Measurements from ENCODE around the gene GAS2L1.

The GAS2L1 gene

DNA sequence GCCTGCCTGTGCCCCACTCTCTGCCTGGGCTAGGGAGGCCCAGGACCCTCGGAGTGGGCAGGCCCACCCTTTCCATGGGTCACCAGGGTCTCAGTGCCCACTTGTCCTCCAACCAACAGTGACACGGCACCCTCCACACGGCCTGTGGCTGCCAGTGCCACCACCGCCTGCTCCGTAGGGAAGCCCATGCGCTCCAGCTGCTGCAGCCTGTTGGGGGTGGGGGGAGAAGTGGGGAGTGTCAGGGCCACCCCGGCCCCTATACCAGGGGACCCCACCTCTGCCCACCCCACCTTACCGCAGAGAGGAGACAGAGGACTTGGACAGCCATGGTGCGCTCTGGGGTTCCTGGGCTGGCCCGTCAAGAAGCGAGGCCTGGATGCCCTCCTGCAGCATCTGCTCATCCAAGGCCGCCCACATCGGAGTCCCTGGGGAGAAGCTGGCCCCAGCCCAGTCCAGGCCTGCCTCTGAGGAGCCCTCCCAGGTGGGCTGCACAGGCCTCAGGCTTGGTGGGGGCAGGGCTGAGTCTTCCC, 46.4 kb upstream of the GAS2L1 start:
- no peak for TF ChIP-seq SPI1 (IDR thresholded peaks at IDR 0.05; ENCODE audit: borderline replicate concordance, low read depth)
- TF ChIP-seq, protein P1, sequence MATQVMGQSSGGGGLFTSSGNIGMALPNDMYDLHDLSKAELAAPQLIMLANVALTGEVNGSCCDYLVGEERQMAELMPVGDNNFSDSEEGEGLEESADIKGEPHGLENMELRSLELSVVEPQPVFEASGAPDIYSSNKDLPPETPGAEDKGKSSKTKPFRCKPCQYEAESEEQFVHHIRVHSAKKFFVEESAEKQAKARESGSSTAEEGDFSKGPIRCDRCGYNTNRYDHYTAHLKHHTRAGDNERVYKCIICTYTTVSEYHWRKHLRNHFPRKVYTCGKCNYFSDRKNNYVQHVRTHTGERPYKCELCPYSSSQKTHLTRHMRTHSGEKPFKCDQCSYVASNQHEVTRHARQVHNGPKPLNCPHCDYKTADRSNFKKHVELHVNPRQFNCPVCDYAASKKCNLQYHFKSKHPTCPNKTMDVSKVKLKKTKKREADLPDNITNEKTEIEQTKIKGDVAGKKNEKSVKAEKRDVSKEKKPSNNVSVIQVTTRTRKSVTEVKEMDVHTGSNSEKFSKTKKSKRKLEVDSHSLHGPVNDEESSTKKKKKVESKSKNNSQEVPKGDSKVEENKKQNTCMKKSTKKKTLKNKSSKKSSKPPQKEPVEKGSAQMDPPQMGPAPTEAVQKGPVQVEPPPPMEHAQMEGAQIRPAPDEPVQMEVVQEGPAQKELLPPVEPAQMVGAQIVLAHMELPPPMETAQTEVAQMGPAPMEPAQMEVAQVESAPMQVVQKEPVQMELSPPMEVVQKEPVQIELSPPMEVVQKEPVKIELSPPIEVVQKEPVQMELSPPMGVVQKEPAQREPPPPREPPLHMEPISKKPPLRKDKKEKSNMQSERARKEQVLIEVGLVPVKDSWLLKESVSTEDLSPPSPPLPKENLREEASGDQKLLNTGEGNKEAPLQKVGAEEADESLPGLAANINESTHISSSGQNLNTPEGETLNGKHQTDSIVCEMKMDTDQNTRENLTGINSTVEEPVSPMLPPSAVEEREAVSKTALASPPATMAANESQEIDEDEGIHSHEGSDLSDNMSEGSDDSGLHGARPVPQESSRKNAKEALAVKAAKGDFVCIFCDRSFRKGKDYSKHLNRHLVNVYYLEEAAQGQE (IDR thresholded peaks at IDR 0.05; ENCODE audit: insufficient replicate concordance, low read depth): no peak
- no peak overlapping the region for H3K27ac ChIP-seq (replicated peaks)
- DNase-seq (ENCODE audit: low read depth in 1 of 2, low spot score in 1 of 2): no peak
- H3K27me3 ChIP-seq (ENCODE audit: insufficient read depth, poor library complexity, severe bottlenecking): no peaks in the 10 kb centered on the region
- H3K4me3 ChIP-seq (replicated peaks; ENCODE audit: insufficient read depth, low read length): no peak overlapping the region

DNA sequence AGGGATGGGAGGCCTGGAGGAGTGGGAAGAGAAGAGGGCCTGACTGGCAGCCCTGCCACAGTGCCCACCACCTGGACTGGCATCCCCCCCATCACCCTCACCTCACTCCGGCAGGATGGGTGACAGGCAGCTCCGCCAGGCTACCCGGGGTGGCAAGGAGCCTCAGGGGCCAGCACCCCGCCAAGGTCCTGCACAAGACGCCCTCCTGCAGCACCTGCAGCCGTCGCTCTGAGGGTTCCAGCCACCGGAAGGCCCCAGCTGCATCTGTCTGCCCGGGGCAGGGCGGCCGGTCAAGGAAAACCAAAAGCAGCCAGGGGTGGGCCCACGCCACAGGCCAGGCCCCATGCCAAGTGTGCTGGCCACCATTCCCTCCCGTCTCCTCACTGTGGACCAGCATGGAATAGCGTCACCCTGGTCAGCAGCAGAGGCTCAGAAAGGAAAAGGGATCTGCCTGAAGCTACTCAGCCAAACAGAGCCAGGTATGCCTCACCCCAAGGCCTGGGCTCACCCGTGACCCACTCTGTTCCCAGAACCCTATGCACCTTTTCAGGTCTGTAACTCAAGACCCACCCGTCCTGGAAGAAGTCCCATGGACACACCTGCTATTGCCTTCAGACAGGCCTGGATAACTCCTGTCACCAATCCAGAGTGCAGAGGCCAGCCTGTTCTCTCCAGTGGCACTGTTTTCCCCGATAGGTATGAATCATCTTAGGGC, 45.7 kb upstream of the GAS2L1 start:
- Histone ChIP-seq H3K27me3 (ENCODE audit: insufficient read depth, poor library complexity, severe bottlenecking) (no peaks in the 10 kb centered on the region), H3K4me3 (replicated peaks; ENCODE audit: insufficient read depth, low read length) (no peak overlapping the region), H3K27ac (replicated peaks) (no peak overlapping the region)
- TF ChIP-seq SPI1 (IDR thresholded peaks at IDR 0.05; ENCODE audit: borderline replicate concordance, low read depth) (no peak), GABPA (IDR thresholded peaks at IDR 0.05; ENCODE audit: low read depth) (no peak), POLR2AphosphoS5 (IDR thresholded peaks at IDR 0.05; ENCODE audit: low read depth) (no peak)
- TF ChIP-seq, protein P1 (IDR thresholded peaks at IDR 0.05; ENCODE audit: insufficient replicate concordance, low read depth): no peak
- TF ChIP-seq, protein P2, sequence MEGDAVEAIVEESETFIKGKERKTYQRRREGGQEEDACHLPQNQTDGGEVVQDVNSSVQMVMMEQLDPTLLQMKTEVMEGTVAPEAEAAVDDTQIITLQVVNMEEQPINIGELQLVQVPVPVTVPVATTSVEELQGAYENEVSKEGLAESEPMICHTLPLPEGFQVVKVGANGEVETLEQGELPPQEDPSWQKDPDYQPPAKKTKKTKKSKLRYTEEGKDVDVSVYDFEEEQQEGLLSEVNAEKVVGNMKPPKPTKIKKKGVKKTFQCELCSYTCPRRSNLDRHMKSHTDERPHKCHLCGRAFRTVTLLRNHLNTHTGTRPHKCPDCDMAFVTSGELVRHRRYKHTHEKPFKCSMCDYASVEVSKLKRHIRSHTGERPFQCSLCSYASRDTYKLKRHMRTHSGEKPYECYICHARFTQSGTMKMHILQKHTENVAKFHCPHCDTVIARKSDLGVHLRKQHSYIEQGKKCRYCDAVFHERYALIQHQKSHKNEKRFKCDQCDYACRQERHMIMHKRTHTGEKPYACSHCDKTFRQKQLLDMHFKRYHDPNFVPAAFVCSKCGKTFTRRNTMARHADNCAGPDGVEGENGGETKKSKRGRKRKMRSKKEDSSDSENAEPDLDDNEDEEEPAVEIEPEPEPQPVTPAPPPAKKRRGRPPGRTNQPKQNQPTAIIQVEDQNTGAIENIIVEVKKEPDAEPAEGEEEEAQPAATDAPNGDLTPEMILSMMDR (IDR thresholded peaks at IDR 0.05; ENCODE audit: insufficient read depth, low read length): no peak
- DNase-seq (ENCODE audit: low read depth in 1 of 2, low spot score in 1 of 2): no peak

DNA sequence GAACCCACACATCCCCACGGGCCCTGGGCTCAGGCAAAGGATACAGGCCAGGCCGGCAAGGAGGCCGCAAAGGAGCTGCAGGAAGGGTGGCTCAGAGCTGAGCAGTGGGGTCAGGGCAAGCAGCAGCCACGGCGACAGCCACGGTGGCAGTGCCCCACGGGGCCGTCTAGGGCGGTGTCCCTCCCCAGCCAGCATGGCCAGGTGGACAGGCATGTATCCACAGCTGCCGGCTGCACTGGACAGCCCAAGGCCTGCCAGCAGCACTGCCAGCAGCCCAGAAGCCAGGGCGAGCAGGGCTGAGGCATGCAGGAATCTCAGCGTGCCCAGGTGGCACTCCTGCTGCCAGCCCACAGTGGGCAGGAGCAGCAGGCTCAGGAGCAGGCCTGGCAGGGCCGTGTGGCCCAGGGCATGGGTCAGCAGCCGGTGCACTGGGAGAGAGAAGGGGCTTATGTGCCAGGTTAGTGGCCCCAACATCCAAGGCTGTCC, 42.6 kb upstream of the GAS2L1 start:
- Histone ChIP-seq H3K27me3 (ENCODE audit: insufficient read depth, poor library complexity, severe bottlenecking) (no peaks in the 10 kb centered on the region), H3K4me3 (replicated peaks; ENCODE audit: insufficient read depth, low read length) (no peak overlapping the region), H3K27ac (replicated peaks) (no peak overlapping the region)
- no peak for TF ChIP-seq SPI1 (IDR thresholded peaks at IDR 0.05; ENCODE audit: borderline replicate concordance, low read depth)
- TF ChIP-seq, protein P2 (IDR thresholded peaks at IDR 0.05; ENCODE audit: insufficient read depth, low read length): no peak
- no peak for TF ChIP-seq POLR2AphosphoS5 (IDR thresholded peaks at IDR 0.05; ENCODE audit: low read depth)
- TF ChIP-seq, protein P1 (IDR thresholded peaks at IDR 0.05; ENCODE audit: insufficient replicate concordance, low read depth): no peak
- TF ChIP-seq GABPA (IDR thresholded peaks at IDR 0.05; ENCODE audit: low read depth): no peak
- no peak for DNase-seq (ENCODE audit: low read depth in 1 of 2, low spot score in 1 of 2)

All from HL-60 (cell line).